Measurements from ENCODE around the gene PRDM16. TPM values are rescaled to one million over a fixed set of nuclear protein-coding genes. Genes with fewer than 3 reads are reported as not detected.

The PRDM16 gene
- total and polyA plus RNA-seq, 3 donors from 2014 or later, result 2.1 to 5.6 (median 4.7) TPM

DNA sequence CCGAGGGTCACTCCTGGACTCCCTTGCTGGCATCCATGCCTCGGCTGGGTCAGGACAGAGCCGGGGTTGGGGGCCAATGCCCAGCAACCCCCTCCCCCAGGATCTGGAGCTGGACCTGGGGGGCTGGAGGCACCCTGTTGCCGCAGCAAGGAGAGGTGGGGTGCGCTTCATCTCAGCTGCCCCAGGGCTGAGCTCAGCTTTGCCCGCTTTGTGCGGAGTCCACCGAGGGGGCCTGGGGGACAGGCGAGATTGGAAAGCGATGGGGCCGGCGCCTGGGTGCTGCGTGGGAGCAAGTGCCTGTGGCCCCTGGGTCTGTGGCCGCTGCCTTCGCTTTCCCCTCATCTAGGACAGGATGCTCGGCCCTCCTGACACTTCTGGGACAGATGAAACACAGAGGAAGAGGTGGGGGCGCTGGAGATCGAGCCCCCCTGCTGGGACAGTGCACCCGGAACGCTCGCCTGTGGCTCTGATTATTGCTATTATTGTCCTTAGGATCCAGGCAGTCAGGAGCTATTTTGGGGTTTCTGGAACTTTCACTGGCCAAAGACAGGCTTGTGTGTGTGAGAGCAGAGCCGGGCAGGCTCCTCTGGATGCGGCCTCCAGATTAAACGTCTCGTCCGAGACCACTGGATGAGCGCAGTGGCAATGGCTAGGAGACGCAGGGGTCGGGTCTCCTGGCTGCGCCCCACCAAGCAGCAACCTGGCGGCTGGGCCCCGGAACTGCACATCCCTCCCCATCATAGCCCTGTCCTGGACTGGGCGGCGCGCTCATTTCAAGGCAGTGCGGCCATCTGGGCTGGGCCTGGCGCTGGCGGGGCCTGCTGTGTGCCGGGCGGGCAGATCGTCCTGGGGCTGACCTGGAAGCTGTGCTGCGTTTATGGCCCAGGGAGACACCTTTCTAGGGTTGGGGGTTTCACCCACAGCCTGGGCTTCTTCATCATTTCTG, 13.8 kb downstream of the PRDM16 start:
- no peaks in the 10 kb centered on the region for H3K36me3 ChIP-seq (ENCODE audit: low read depth, missing control alignments)
- intact Hi-C loops (cut with DNase I; ENCODE audit: low total_unique reads), result no loop called here
- 94 to 96% methylated on average over 16 to 41 of the region's 42 CpGs for WGBS, 2 donors
- no peaks in the 10 kb centered on the region for H3K4me1 ChIP-seq
- DNase-seq, result no peak
- H3K9me3 ChIP-seq, result no peaks in the 10 kb centered on the region
- TF ChIP-seq, protein P1, sequence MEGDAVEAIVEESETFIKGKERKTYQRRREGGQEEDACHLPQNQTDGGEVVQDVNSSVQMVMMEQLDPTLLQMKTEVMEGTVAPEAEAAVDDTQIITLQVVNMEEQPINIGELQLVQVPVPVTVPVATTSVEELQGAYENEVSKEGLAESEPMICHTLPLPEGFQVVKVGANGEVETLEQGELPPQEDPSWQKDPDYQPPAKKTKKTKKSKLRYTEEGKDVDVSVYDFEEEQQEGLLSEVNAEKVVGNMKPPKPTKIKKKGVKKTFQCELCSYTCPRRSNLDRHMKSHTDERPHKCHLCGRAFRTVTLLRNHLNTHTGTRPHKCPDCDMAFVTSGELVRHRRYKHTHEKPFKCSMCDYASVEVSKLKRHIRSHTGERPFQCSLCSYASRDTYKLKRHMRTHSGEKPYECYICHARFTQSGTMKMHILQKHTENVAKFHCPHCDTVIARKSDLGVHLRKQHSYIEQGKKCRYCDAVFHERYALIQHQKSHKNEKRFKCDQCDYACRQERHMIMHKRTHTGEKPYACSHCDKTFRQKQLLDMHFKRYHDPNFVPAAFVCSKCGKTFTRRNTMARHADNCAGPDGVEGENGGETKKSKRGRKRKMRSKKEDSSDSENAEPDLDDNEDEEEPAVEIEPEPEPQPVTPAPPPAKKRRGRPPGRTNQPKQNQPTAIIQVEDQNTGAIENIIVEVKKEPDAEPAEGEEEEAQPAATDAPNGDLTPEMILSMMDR (IDR thresholded peaks at IDR 0.05), result no peak
- no peak for TF ChIP-seq POLR2A (IDR thresholded peaks at IDR 0.05)
- no peak overlapping the region for H3K4me3 ChIP-seq
- H3K27ac ChIP-seq, result no peak overlapping the region
- no peaks in the 10 kb centered on the region for H3K27me3 ChIP-seq

DNA sequence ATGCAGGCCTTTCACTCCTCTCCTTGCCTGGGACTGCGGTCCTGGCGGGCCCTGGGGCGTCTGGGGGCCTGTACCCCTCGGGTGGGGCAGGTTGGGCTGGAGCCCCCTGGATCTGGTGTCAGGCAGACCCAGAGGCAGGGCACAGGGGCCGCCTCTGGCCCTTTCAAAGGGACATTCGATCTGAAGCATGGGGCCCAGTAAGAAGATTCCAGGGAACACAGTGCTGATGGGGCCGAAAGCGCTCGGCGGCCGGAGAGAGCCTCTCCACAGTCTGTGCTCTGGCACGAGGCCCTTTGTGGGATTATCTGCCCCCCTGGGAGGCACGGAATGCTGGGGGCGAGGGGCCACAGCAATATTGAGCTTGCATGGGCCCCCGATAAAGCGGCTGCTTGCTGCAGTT, 15.2 kb downstream of the PRDM16 start:
- no peak for TF ChIP-seq POLR2A (IDR thresholded peaks at IDR 0.05)
- TF ChIP-seq, protein P1 (IDR thresholded peaks at IDR 0.05), result no peak
- no peak for DNase-seq
- Histone ChIP-seq H3K27ac (no peak overlapping the region), H3K4me1 (no peaks in the 10 kb centered on the region), H3K4me3 (no peak overlapping the region), H3K36me3 (ENCODE audit: low read depth, missing control alignments) (no peaks in the 10 kb centered on the region), H3K9me3 (no peaks in the 10 kb centered on the region), H3K27me3 (no peaks in the 10 kb centered on the region)
- intact Hi-C loops (cut with DNase I; ENCODE audit: low total_unique reads), result no loop called here
- WGBS, 2 donors, result 63 to 79% methylated on average over 9 to 16 of the region's 16 CpGs

DNA sequence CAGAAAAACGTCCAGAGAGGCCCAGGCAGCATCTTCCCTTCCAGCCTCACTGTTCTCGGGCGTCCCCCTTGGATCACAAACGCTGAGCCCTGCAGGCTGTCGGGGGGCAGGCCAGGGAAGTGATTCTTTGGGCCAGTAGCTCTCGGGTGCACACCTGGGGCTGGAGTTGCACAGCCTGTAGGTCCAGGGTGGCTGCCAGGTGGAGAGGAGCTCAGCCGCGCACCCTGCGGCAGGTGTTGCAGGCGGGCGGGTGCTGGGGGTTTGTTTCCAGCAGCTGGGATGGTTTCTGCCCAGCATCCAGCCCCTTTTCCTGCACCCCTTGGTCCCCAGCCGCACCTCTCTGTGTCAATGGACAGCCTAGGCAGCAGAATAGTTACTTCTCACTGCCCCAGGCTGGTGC, 15.7 kb downstream of the PRDM16 start:
- TF ChIP-seq POLR2A (IDR thresholded peaks at IDR 0.05), result no peak
- TF ChIP-seq, protein P1 (IDR thresholded peaks at IDR 0.05), result no peak
- no peaks in the 10 kb centered on the region for H3K27me3 ChIP-seq
- H3K9me3 ChIP-seq, result no peaks in the 10 kb centered on the region
- WGBS, 2 donors, result 86 to 87% methylated on average over 8 to 12 of the region's 12 CpGs
- intact Hi-C loops (cut with DNase I; ENCODE audit: low total_unique reads), result no loop called here
- DNase-seq, result no peak
- H3K27ac ChIP-seq, result no peak overlapping the region
- H3K4me1 ChIP-seq, result no peaks in the 10 kb centered on the region
- no peak overlapping the region for H3K4me3 ChIP-seq
- H3K36me3 ChIP-seq (ENCODE audit: low read depth, missing control alignments), result no peaks in the 10 kb centered on the region

DNA sequence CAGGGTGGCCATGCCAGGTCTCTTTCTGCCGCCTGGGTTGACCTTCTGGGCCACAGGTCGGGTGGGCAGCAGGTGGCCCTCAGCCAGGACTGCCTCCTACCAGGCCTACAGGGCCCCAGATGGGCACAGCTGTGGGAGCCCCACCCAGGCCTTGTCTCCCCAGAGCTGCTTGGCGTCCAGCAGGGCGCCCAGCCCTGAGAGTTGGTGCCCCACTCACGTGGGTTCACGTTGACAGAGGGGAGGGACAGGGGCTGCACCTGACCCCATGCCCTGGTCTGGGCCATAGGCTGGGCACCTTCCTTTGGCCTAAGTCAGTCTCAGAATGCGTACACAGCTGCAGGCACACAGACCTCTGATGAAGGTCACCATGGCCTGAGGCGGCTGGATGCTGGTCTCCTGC, 16.7 kb downstream of the PRDM16 start:
- DNase-seq, result no peak
- WGBS, 2 donors, result 67 to 88% methylated on average over 2 to 8 of the region's 8 CpGs
- intact Hi-C loops (cut with DNase I; ENCODE audit: low total_unique reads), result no loop called here

More for the DNA sequence above, 16.7 kb downstream of the PRDM16 start:
- Histone ChIP-seq H3K9me3 (no peaks in the 10 kb centered on the region), H3K4me1 (no peaks in the 10 kb centered on the region), H3K27ac (no peak overlapping the region), H3K27me3 (no peaks in the 10 kb centered on the region), H3K4me3 (no peak overlapping the region), H3K36me3 (ENCODE audit: low read depth, missing control alignments) (no peaks in the 10 kb centered on the region)
- TF ChIP-seq POLR2A (IDR thresholded peaks at IDR 0.05), result no peak
- TF ChIP-seq, protein P1 (IDR thresholded peaks at IDR 0.05), result no peak

All from testis (tissue), 3 donors.